NT2/D1 (cell line): ENCODE data around the gene LRIF1.
"Not testable (repeated sequence)": the region's sequence is repeated elsewhere in the genome, so short reads cannot be mapped to it uniquely, and the experiment has no call there.

Experiments used
- DNase-seq: peaks from one replicate; pipeline ENCODE4 v3.0.0-alpha.2; 2011; ENCODE audit warnings: low read depth, low spot score
- H3K27me3 ChIP-seq: 2 replicates; pipeline ENCODE4 v1.6.0; 2011; ENCODE audit warnings: mild to moderate bottlenecking; ENCODE audit not compliant: insufficient read length, insufficient read depth
- H3K36me3 ChIP-seq: 2 replicates; pipeline ENCODE4 v1.6.1; 2011; ENCODE audit warnings: mild to moderate bottlenecking, low read length, mixed read lengths; ENCODE audit not compliant: insufficient read depth, insufficient read length
- H3K4me1 ChIP-seq: 2 replicates; pipeline ENCODE4 v1.5.1; 2011; ENCODE audit not compliant: insufficient read depth, insufficient read length
- H3K4me3 ChIP-seq: 2 replicates; pipeline ENCODE4 v1.5.1; 2011; ENCODE audit warnings: low read depth; ENCODE audit not compliant: insufficient read length
- H3K9ac ChIP-seq: 2 replicates; pipeline ENCODE4 v1.6.0; 2011; ENCODE audit warnings: low read depth; ENCODE audit not compliant: insufficient read length
- H3K9me3 ChIP-seq: 2 replicates; pipeline ENCODE4 v1.5.1; 2011; ENCODE audit warnings: mild to moderate bottlenecking, low read length; ENCODE audit not compliant: insufficient read depth
- SUZ12 ChIP-seq: IDR thresholded peaks from 2 replicates; pipeline ENCODE4 v1.6.1; 2011; ENCODE audit not compliant: insufficient read length, insufficient read depth; ENCODE audit errors: extremely low read depth
- YY1 ChIP-seq: IDR thresholded peaks from 2 replicates; pipeline ENCODE4 v1.6.1; 2011; ENCODE audit not compliant: insufficient read length, insufficient read depth
- ZNF274 ChIP-seq: IDR thresholded peaks from 2 replicates; pipeline ENCODE4 v1.6.1; 2011; ENCODE audit warnings: mild to moderate bottlenecking, low read depth, low read length

LRIF1 gene, protein sequence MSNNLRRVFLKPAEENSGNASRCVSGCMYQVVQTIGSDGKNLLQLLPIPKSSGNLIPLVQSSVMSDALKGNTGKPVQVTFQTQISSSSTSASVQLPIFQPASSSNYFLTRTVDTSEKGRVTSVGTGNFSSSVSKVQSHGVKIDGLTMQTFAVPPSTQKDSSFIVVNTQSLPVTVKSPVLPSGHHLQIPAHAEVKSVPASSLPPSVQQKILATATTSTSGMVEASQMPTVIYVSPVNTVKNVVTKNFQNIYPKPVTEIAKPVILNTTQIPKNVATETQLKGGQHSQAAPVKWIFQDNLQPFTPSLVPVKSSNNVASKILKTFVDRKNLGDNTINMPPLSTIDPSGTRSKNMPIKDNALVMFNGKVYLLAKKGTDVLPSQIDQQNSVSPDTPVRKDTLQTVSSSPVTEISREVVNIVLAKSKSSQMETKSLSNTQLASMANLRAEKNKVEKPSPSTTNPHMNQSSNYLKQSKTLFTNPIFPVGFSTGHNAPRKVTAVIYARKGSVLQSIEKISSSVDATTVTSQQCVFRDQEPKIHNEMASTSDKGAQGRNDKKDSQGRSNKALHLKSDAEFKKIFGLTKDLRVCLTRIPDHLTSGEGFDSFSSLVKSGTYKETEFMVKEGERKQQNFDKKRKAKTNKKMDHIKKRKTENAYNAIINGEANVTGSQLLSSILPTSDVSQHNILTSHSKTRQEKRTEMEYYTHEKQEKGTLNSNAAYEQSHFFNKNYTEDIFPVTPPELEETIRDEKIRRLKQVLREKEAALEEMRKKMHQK

DNA sequence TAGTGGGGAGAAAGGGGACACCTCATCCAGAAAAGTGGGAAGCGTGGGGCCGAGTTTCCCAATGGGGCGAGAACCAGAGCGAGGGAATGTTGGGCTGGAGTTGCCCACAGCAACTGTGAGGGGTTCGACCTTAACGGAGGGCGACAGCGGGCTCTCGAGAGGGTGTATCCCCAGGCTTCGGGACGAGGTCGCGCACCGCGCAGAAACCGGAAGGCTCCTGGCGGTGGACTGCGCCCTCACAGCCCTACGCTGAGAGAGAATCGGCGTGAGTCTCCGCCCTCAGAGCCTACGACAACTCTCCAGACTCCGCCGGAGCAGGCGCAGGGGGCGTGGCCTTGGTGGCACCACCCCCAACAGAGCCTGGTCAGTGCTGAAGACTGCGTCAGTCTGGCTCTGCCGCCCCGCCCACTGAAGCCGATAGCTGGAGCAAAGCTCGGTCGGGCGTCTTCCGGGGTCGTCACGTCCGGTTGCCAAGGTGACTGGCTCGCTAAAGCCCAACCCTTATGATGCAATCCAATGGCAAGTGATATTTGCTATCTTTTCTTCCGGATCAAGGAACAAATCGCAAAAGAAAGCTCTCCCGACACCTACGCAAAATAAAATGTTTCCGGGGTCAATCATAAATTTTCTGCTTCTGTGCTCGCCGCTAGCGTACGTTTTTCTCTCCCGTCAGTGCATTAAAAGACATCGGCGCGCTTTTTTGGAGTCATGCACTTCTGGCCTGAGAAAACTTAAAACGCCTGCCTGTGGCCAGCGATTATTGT lies at the start of gene LRIF1:
Gene LRIF1, minus strand, starts transcription at position 232 of the 764 bp plus-strand sequence. CDS start 234 bp downstream, outside the sequence.
- peak within 1 kb of the TSS; percentile 95 for H3K4me3 ChIP-seq
- peak within 1 kb of the TSS; percentile 82 for H3K9ac ChIP-seq
- peaks cover 37% of the 10 kb centered on the region for H3K9me3 ChIP-seq
- peak; percentile 100 for DNase-seq
- no peaks in the 10 kb centered on the region for H3K27me3 ChIP-seq
- H3K4me1 ChIP-seq = no peaks in the 10 kb centered on the region
- H3K36me3 ChIP-seq = peaks cover 2% of the 10 kb centered on the region
- TF ChIP-seq ZNF274 (no peak), YY1 (no peak), SUZ12 (no peak)

DNA sequence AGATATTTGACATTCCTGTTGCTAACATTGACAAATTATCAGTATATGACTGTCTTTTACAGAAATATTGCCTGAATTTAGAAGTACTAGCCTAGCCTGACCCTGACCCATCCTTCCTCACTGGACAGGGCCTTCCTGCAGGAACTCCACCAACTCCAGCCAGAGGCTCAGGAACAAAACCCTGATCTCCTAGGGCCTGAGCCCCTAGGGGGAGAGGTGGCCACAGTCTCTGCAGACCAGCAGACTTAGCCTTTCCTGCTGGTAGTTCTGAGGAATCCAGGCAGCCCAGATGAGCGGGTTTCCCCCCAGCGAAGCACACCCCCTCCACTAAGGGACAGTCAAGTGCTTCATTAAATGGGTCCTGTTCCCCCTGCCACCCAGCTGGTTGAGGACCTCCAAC lies 44.3 kb upstream of the LRIF1 start:
- Histone ChIP-seq H3K9me3 (no peaks in the 10 kb centered on the region), H3K4me3 (no peak overlapping the region), H3K9ac (no peak overlapping the region), H3K27me3 (no peaks in the 10 kb centered on the region), H3K4me1 (no peaks in the 10 kb centered on the region), H3K36me3 (no peaks in the 10 kb centered on the region)
- no peak for DNase-seq
- TF ChIP-seq ZNF274 = no peak
- TF ChIP-seq YY1 = no peak
- no peak for TF ChIP-seq SUZ12

DNA sequence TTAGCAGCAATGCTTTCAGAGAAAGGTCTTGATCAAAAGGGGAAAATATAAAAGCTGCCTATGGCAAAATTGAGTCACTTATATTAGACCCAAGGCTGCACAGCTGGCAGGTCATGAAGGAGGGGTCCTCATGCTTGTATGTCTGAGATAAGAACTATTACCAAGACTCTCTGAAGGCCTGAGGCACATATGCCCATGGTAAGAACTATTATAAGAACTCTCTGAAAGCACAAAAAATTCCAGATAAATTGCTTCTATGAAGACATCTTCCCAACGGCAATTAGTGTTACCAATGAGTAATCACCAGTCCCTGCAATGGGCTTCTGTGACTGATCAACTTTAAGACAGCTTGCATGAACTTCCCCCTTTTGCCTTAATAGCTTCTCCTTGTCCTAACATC lies 42.8 kb upstream of the LRIF1 start:
- no peak for TF ChIP-seq SUZ12
- no peak for TF ChIP-seq ZNF274
- no peak for TF ChIP-seq YY1
- H3K36me3 ChIP-seq = no peaks in the 10 kb centered on the region
- no peak for DNase-seq

GRCh38 chr1:110999607-111000006 lies 35.9 kb upstream of the LRIF1 start:
- H3K27me3 ChIP-seq, H3K36me3 ChIP-seq, H3K4me3 ChIP-seq, H3K9me3 ChIP-seq, DNase-seq, H3K4me1 ChIP-seq, H3K9ac ChIP-seq: not testable (repeated sequence)

More for the DNA sequence above, 42.8 kb upstream of the LRIF1 start:
- Histone ChIP-seq H3K9ac (no peak overlapping the region), H3K4me1 (no peaks in the 10 kb centered on the region), H3K9me3 (no peaks in the 10 kb centered on the region), H3K27me3 (no peaks in the 10 kb centered on the region), H3K4me3 (no peak overlapping the region)

GRCh38 chr1:110992329-110992728 lies 28.6 kb upstream of the LRIF1 start:
- H3K27me3 ChIP-seq, DNase-seq, H3K9me3 ChIP-seq, H3K4me3 ChIP-seq, H3K9ac ChIP-seq, H3K36me3 ChIP-seq, H3K4me1 ChIP-seq: not testable (repeated sequence)

- not testable (repeated sequence) for H3K4me1 ChIP-seq, H3K36me3 ChIP-seq, H3K9ac ChIP-seq, DNase-seq, H3K27me3 ChIP-seq, H3K9me3 ChIP-seq, H3K4me3 ChIP-seq
Observed at GRCh38 chr1:110991295-110991694, 27.6 kb upstream of the LRIF1 start.

DNA sequence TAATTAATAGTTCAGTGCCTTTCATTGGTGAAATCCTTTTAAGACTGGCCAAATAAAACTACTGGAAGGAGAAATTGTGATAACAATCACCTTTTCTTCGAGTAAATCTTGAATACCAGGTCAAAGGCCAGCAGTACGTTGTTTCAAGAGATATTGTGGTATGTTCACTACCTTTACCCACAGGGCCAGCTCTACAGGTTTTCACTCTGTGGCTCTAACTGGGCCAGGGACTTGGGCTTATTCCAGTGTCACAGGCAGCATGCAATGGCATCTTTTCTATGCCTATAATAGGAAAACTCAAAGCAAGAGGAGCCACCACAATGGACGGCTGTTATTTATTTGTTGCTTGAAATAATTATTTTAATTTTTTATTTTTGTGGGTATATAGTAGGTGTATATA lies 26.8 kb upstream of the LRIF1 start:
- Histone ChIP-seq H3K4me1 (no peaks in the 10 kb centered on the region), H3K27me3 (no peaks in the 10 kb centered on the region), H3K4me3 (no peak overlapping the region), H3K9me3 (no peaks in the 10 kb centered on the region), H3K36me3 (no peaks in the 10 kb centered on the region), H3K9ac (no peak overlapping the region)
- DNase-seq = no peak
- no peak for TF ChIP-seq ZNF274
